ENCODE data around the gene BZW1. TPM values are rescaled to one million over a fixed set of nuclear protein-coding genes. Genes with fewer than 3 reads are reported as not detected.

The BZW1 gene
- polyA plus RNA-seq, 1 donor (not counting 4 experiments of a cell fraction or from before 2014, with no cell fraction given): 402 TPM

DNA sequence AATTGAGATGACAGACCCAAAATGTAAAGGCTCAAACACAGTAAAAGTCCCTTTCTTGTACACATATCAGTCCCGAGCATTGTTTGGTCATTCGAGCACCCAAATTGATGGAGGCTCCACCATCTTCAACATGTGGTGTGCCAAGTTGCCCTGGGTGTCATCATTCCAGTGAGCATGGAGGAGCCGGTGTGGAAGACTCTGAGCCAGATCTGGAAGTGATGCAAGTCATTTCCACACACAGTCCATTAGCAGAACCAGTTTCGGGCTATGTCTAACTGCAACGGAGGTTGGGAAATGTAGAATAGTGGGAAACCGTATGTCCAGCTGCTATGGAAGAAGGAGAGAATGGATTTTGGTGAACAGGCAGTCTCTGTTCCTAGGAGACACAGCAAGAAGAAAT, 40.9 kb upstream of the BZW1 start:
- H4K20me1 ChIP-seq (ENCODE audit: control insufficient read depth, extremely low read depth, insufficient read depth, low read length): no peaks in the 10 kb centered on the region
- H3K27ac ChIP-seq (ENCODE audit: control insufficient read depth, insufficient read depth, low read length): no peak overlapping the region
- dilution Hi-C loops (cut with MboI; ENCODE audit: extremely low pct_ligation_motif_present, low sequenced_read_pairs): no loop called here
- DNase-seq (ENCODE audit: low read depth, low spot score) (no peak), FAIRE-seq (no peak)
- no peak overlapping the region for H2AFZ ChIP-seq (ENCODE audit: control insufficient read depth, low read length)
- H3K4me3 ChIP-seq (ENCODE audit: control insufficient read depth in 2 of 3, extremely low read depth in 1 of 3, insufficient read depth in 2 of 3, low read depth in 1 of 3, low read length in 3 of 3): no peak overlapping the region
- TF ChIP-seq EZH2 (IDR thresholded peaks at IDR 0.05; ENCODE audit: low read length): no peak
- TF ChIP-seq, protein P1, sequence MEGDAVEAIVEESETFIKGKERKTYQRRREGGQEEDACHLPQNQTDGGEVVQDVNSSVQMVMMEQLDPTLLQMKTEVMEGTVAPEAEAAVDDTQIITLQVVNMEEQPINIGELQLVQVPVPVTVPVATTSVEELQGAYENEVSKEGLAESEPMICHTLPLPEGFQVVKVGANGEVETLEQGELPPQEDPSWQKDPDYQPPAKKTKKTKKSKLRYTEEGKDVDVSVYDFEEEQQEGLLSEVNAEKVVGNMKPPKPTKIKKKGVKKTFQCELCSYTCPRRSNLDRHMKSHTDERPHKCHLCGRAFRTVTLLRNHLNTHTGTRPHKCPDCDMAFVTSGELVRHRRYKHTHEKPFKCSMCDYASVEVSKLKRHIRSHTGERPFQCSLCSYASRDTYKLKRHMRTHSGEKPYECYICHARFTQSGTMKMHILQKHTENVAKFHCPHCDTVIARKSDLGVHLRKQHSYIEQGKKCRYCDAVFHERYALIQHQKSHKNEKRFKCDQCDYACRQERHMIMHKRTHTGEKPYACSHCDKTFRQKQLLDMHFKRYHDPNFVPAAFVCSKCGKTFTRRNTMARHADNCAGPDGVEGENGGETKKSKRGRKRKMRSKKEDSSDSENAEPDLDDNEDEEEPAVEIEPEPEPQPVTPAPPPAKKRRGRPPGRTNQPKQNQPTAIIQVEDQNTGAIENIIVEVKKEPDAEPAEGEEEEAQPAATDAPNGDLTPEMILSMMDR (optimal IDR thresholded peaks at IDR 0.05 in 1 of 3, IDR thresholded peaks at IDR 0.05 in 1 of 3, conservative IDR thresholded peaks at IDR 0.05 in 1 of 3; ENCODE audit: extremely low read depth in 1 of 3, insufficient read depth in 2 of 3, low read length in 3 of 3): no peak
- H3K4me1 ChIP-seq (ENCODE audit: control insufficient read depth, extremely low read depth, insufficient read depth, low read length): peaks cover 20% of the 10 kb centered on the region
- no peaks in the 10 kb centered on the region for H3K36me3 ChIP-seq (ENCODE audit: control insufficient read depth in 2 of 2, extremely low read depth in 1 of 2, insufficient read depth in 2 of 2, low read length in 2 of 2)
- H3K27me3 ChIP-seq (ENCODE audit: control insufficient read depth, extremely low read depth, insufficient read depth, low read length): no peaks in the 10 kb centered on the region
- no peaks in the 10 kb centered on the region for H3K9me1 ChIP-seq (ENCODE audit: control insufficient read depth, extremely low read depth, insufficient read depth, low read length)
- H3K4me2 ChIP-seq (ENCODE audit: control insufficient read depth, extremely low read depth, insufficient read depth, low read depth, low read length): no peak overlapping the region
- H3K79me2 ChIP-seq (ENCODE audit: control insufficient read depth, insufficient read depth, low read length): no peaks in the 10 kb centered on the region
- H3K9me3 ChIP-seq (ENCODE audit: control insufficient read depth, low read depth, low read length): no peaks in the 10 kb centered on the region
- no peak overlapping the region for H3K9ac ChIP-seq (ENCODE audit: control insufficient read depth, extremely low read depth, insufficient read depth, low read length)

DNA sequence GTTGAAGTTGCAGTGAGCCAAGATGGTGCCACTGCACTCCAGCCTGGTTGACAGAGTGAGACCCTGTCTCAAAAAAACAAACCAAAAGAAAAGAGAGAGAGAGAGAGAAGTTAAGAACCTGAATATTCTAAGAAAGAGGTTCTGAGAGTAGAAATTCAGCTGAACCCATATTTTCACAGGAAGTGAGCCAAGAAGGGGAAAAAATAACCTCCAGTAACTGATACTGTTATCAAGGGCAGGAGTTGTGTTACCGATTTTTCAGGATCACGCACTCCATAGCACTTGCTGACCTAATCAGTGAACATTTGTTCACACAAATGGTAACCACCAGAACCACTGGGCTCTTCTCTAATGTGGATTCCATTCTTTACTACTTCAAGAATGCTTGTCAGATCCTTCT, 39.1 kb upstream of the BZW1 start:
- Histone ChIP-seq H2AFZ (ENCODE audit: control insufficient read depth, low read length) (no peak overlapping the region), H4K20me1 (ENCODE audit: control insufficient read depth, extremely low read depth, insufficient read depth, low read length) (no peaks in the 10 kb centered on the region), H3K9me3 (ENCODE audit: control insufficient read depth, low read depth, low read length) (no peaks in the 10 kb centered on the region), H3K79me2 (ENCODE audit: control insufficient read depth, insufficient read depth, low read length) (no peaks in the 10 kb centered on the region), H3K27me3 (ENCODE audit: control insufficient read depth, extremely low read depth, insufficient read depth, low read length) (no peaks in the 10 kb centered on the region), H3K27ac (ENCODE audit: control insufficient read depth, insufficient read depth, low read length) (no peak overlapping the region), H3K4me3 (ENCODE audit: control insufficient read depth in 2 of 3, extremely low read depth in 1 of 3, insufficient read depth in 2 of 3, low read depth in 1 of 3, low read length in 3 of 3) (no peak overlapping the region), H3K4me2 (ENCODE audit: control insufficient read depth, extremely low read depth, insufficient read depth, low read depth, low read length) (no peak overlapping the region), H3K4me1 (ENCODE audit: control insufficient read depth, extremely low read depth, insufficient read depth, low read length) (peaks cover 3% of the 10 kb centered on the region), H3K9me1 (ENCODE audit: control insufficient read depth, extremely low read depth, insufficient read depth, low read length) (no peaks in the 10 kb centered on the region), H3K36me3 (ENCODE audit: control insufficient read depth in 2 of 2, extremely low read depth in 1 of 2, insufficient read depth in 2 of 2, low read length in 2 of 2) (no peaks in the 10 kb centered on the region), H3K9ac (ENCODE audit: control insufficient read depth, extremely low read depth, insufficient read depth, low read length) (no peak overlapping the region)
- FAIRE-seq (no peak), DNase-seq (ENCODE audit: low read depth, low spot score) (no peak)
- TF ChIP-seq, protein P1 (optimal IDR thresholded peaks at IDR 0.05 in 1 of 3, IDR thresholded peaks at IDR 0.05 in 1 of 3, conservative IDR thresholded peaks at IDR 0.05 in 1 of 3; ENCODE audit: extremely low read depth in 1 of 3, insufficient read depth in 2 of 3, low read length in 3 of 3): no peak
- TF ChIP-seq EZH2 (IDR thresholded peaks at IDR 0.05; ENCODE audit: low read length): no peak
- dilution Hi-C loops (cut with MboI; ENCODE audit: extremely low pct_ligation_motif_present, low sequenced_read_pairs): no loop called here
